ENCODE results near the gene IAH1. TPM values are rescaled to one million over a fixed set of nuclear protein-coding genes. Genes with fewer than 3 reads are reported as not detected.

IAH1 gene
- total and polyA plus RNA-seq, 2 of the 4 experiments (the other 2 are of a cell fraction), result 84.5 to 89.8 TPM

DNA sequence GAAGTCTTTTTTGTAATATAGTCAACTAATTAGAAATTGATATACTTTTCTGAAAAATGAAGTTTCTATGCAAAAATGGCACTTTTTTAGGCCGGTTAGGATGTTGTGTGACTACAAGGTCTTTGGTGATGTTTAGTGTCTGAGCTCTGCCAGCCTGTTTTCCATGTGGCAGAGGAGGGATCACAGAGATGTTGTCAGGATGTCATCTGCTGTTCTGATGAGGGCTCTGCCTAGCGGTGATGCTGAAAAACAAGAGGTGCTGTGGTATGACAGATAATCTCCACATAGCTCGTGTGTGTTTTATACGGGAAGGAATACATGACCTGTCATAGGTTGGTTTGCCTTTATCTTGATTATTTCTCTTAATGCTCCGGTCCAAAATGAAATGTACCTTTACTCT lies 12.0 kb upstream of the IAH1 start:
- Histone ChIP-seq H3K9me1 (ENCODE audit: insufficient read depth, low read length) (peaks cover 10% of the 10 kb centered on the region), H3K4ac (ENCODE audit: low read depth, low read length) (peak overlapping the region; percentile 64), H3K4me3 (ENCODE audit: insufficient read depth, low read depth, low read length) (no peak overlapping the region), H2AK5ac (ENCODE audit: low read depth, low read length) (peak overlapping the region; percentile 32; the same call in 1 of the 2 replicates), H3K9ac (ENCODE audit: low read depth, low read length) (no peak overlapping the region), H4K20me1 (ENCODE audit: insufficient read depth, low read length) (no peaks in the 10 kb centered on the region), H3K27ac (ENCODE audit: insufficient read depth, low read length) (no peak overlapping the region), H2BK120ac (ENCODE audit: low read depth, low read length) (no peak overlapping the region; the same call in 1 of the 2 replicates), H3K4me1 (ENCODE audit: control insufficient read depth, insufficient read depth, low read length) (peaks cover 5% of the 10 kb centered on the region; the same call in 1 of the 2 replicates), H3K36me3 (ENCODE audit: control insufficient read depth, insufficient read depth, low read length) (peaks cover 16% of the 10 kb centered on the region), H4K8ac (ENCODE audit: low read depth in 2 of 2, low read length in 2 of 2) (no peak overlapping the region), H2BK15ac (ENCODE audit: low read depth, low read length) (no peak overlapping the region), H3K23ac (ENCODE audit: low read depth, low read length) (peak overlapping the region; percentile 42; the same call in 1 of the 2 replicates), H3K56ac (ENCODE audit: extremely low read depth, insufficient read depth, low read length) (no peak overlapping the region), H3K14ac (replicated peaks; ENCODE audit: low read depth, low read length) (no peak overlapping the region; the same call in 1 of the 2 replicates), H2BK20ac (ENCODE audit: low read depth, low read length) (peak overlapping the region; percentile 32; the same call in 1 of the 2 replicates), H3K9me3 (ENCODE audit: control insufficient read depth, insufficient read depth, low read length) (no peaks in the 10 kb centered on the region), H2BK5ac (ENCODE audit: low read depth, low read length, poor library complexity, severe bottlenecking) (no peak overlapping the region), H2AFZ (replicated peaks; ENCODE audit: low read length, poor library complexity) (no peak overlapping the region), H3K79me1 (ENCODE audit: low read depth in 1 of 2, low read length in 2 of 2) (peaks cover 7 to 21% of the 10 kb centered on the region in 2 experiments; a peak in 3 of 4 replicates), H3K27me3 (ENCODE audit: control insufficient read depth, insufficient read depth, low read length) (no peaks in the 10 kb centered on the region), H4K5ac (ENCODE audit: low read depth, low read length) (no peak overlapping the region), H3K4me2 (ENCODE audit: low read depth, low read length) (no peak overlapping the region), H3K18ac (ENCODE audit: low read depth, low read length) (no peak overlapping the region), H4K91ac (ENCODE audit: insufficient read depth, low read depth, low read length) (no peak overlapping the region), H2AK9ac (replicated peaks; ENCODE audit: low read depth, low read length, poor library complexity) (no peak overlapping the region)
- DNase-seq (no peak), ATAC-seq (ENCODE audit: low read depth) (no peak)
- in situ Hi-C loops (cut with MboI; ENCODE audit: low sequenced_read_pairs) (no loop called here), dilution Hi-C loops (cut with HindIII; ENCODE audit: low sequenced_read_pairs, unreplicated experiment) (no loop called here), intact Hi-C loops (cut with micrococcal nuclease) (no loop called here)
- CTCF ChIA-PET, result no interaction called here
- WGBS, 2 experiments (ENCODE audit: extremely low coverage in 2 of 2, insufficient read length in 1 of 2), result 100% methylated on average over 1 of the region's 5 CpGs; no CpG with 5 or more reads in 1 of the 2 experiments
- POLR2A ChIA-PET (ENCODE audit: unreplicated experiment), result no interaction called here
- no peak for TF ChIP-seq FOS (IDR thresholded peaks at IDR 0.05; ENCODE audit: low read depth, low read length)
- TF ChIP-seq POLR2A (IDR thresholded peaks at IDR 0.05; ENCODE audit: low read depth, low read length), result no peak
- no peak for TF ChIP-seq MAZ (IDR thresholded peaks at IDR 0.05; ENCODE audit: borderline replicate concordance, low read depth, low read length)
- TF ChIP-seq, protein P1, sequence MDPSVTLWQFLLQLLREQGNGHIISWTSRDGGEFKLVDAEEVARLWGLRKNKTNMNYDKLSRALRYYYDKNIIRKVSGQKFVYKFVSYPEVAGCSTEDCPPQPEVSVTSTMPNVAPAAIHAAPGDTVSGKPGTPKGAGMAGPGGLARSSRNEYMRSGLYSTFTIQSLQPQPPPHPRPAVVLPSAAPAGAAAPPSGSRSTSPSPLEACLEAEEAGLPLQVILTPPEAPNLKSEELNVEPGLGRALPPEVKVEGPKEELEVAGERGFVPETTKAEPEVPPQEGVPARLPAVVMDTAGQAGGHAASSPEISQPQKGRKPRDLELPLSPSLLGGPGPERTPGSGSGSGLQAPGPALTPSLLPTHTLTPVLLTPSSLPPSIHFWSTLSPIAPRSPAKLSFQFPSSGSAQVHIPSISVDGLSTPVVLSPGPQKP (IDR thresholded peaks at IDR 0.05; ENCODE audit: borderline replicate concordance, low read depth, low read length), result no peak
- no peak for TF ChIP-seq RCOR1 (IDR thresholded peaks at IDR 0.05; ENCODE audit: insufficient replicate concordance, low read length)
- TF ChIP-seq, protein P2, sequence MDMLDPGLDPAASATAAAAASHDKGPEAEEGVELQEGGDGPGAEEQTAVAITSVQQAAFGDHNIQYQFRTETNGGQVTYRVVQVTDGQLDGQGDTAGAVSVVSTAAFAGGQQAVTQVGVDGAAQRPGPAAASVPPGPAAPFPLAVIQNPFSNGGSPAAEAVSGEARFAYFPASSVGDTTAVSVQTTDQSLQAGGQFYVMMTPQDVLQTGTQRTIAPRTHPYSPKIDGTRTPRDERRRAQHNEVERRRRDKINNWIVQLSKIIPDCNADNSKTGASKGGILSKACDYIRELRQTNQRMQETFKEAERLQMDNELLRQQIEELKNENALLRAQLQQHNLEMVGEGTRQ (IDR thresholded peaks at IDR 0.05; ENCODE audit: low read depth, low read length), result no peak
- no peak for TF ChIP-seq RFX5 (IDR thresholded peaks at IDR 0.05; ENCODE audit: low read depth, low read length)
- TF ChIP-seq MAFK (IDR thresholded peaks at IDR 0.05; ENCODE audit: low read depth, low read length), result no peak
- no peak for TF ChIP-seq BHLHE40 (IDR thresholded peaks at IDR 0.05; ENCODE audit: low read depth, low read length)
- no peak for TF ChIP-seq MXI1 (IDR thresholded peaks at IDR 0.05; ENCODE audit: borderline replicate concordance, low read depth, low read length)
- TF ChIP-seq CEBPB (IDR thresholded peaks at IDR 0.05; ENCODE audit: low read depth, low read length), result no peak
- BruUV-seq (replicated peaks), result no TSS peak

Data from IMR-90 (cell line).